Kidney (tissue), 14 donors: Measurements from ENCODE around the gene C5orf22. TPM values are rescaled to one million over a fixed set of nuclear protein-coding genes. Genes with fewer than 3 reads are reported as not detected.

Experiments used
- DNase-seq, 5 donors: peaks; one replicate each; pipeline ENCODE4 v3.0.0-alpha.2; 2013 to 2020
- FAIRE-seq: peaks from 2 replicates; lab custom pipeline; 2012; peaks lifted over from hg19 to GRCh38; lab: Jason Lieb, UNC
- H3K27ac ChIP-seq, 2 donors: one replicate each; pipeline ENCODE4 v1.7.0; 2013; ENCODE audit warnings: low read depth in 2 of 2, low read length in 2 of 2, inconsistent platforms in 1 of 2
- H3K27me3 ChIP-seq: one replicate; pipeline ENCODE4 v1.7.1; 2013; ENCODE audit warnings: low read length, inconsistent platforms; ENCODE audit not compliant: control insufficient read depth, insufficient read depth
- H3K36me3 ChIP-seq, 3 donors: one replicate each; pipeline versions ENCODE4 v1.7.0 to v1.7.1; 2013; ENCODE audit warnings: low read length in 3 of 3, control low read depth in 1 of 3, inconsistent platforms in 1 of 3; ENCODE audit not compliant: insufficient read depth in 3 of 3, control insufficient read depth in 2 of 3
- H3K4me1 ChIP-seq, 3 donors: one replicate each; pipeline versions ENCODE4 v1.7.0 to v1.7.1; 2013; ENCODE audit warnings: low read length in 3 of 3, inconsistent platforms in 1 of 3, low read depth in 1 of 3; ENCODE audit not compliant: control insufficient read depth in 2 of 3, insufficient read depth in 2 of 3
- H3K4me3 ChIP-seq, 3 donors: one replicate each; pipeline versions ENCODE4 v1.7.0 to v1.8.1; 2013; ENCODE audit warnings: low read length in 3 of 3, control low read depth in 1 of 3, inconsistent platforms in 1 of 3
- H3K9ac ChIP-seq, 3 donors: one replicate each; pipeline versions ENCODE4 v1.7.0 to v1.7.1; 2013; ENCODE audit warnings: low read length in 3 of 3, control low read depth in 1 of 3, inconsistent platforms in 1 of 3
- H3K9me3 ChIP-seq, 3 donors: one replicate each; pipeline versions ENCODE4 v1.7.0 to v1.7.1; 2013; ENCODE audit warnings: low read length in 3 of 3, control low read depth in 1 of 3, inconsistent platforms in 1 of 3; ENCODE audit not compliant: control insufficient read depth in 2 of 3, insufficient read depth in 1 of 3
- intact Hi-C: fragments of 100-400 bp; cut with DNase I; formaldehyde crosslinking; loops from one replicate; pipeline ENCODE4 v1.11.1; 2022
- polyA plus RNA-seq: library from polyadenylated mRNA; stranded (reverse); fragments of 350-450 nt; fragmentation: Illumina TruSeq; extraction: RNeasy Lipid Tissue Mini Kit (QIAGEN cat#74804); gene quantifications from one replicate; pipeline ENCODE4 v1.2.3, GENCODE V29; 2014; ENCODE audit warnings: low read depth, low replicate concordance; ENCODE audit not compliant: insufficient read depth
- total RNA-seq: library from RNA; stranded (reverse); fragmentation: NEBNext Ultra II Directional; extraction: Animal tissue kit (Norgen Biotek cat#: 25700); gene quantifications from one replicate; pipeline ENCODE4 v1.2.1, GENCODE V29; 2021
- TF ChIP-seq, protein P1 (sequence below): IDR thresholded peaks from 3 replicates; pipeline ENCODE4 v1.5.1; 2012; ENCODE audit warnings: mild to moderate bottlenecking, moderate library complexity, borderline replicate concordance; ENCODE audit not compliant: insufficient read depth; ENCODE audit errors: extremely low read depth
- donor health status: control.
- donor health status: control.
- donor health status: control.
- donor health status: control.
- donor health status: control.
- donor health status: DM: yes; HTN: yes; CAD: no.
- donor health status: Normal renal cell carcinoma (clear cell type).

Gene C5orf22
- total and polyA plus RNA-seq, 2 donors from 2014 or later, result 8.2 to 22.5 TPM

DNA sequence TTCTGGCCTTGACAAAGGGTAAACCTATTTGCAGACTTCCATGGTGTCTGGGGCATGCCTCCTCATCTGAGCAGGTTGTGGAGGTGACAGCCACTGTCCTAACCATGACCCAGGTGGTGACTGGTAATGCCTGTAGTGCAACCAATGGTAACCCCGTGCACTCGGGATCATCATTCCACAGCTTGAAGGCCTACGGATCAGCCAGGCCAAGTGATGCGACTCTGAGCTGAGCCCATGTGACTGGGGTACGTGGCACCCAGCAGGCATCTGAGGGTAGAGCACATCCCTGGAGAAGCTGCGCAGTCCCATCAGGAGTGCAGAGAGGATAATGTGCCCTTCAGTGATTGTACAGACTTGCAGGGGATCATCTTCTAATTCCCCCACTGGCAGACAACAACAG is 35.2 kb upstream of the C5orf22 start:
- FAIRE-seq, result no peak
- peaks cover 8 to 42% (median 36%) of the 10 kb centered on the region in 3 donors for H3K36me3 ChIP-seq
- no peaks in the 10 kb centered on the region for H3K27me3 ChIP-seq
- H3K4me1 ChIP-seq, result no peaks in the 10 kb centered on the region
- intact Hi-C loops, result no loop called here
- H3K27ac ChIP-seq, result no peak overlapping the region
- no peak for DNase-seq
- H3K9me3 ChIP-seq, result no peaks in the 10 kb centered on the region
- TF ChIP-seq, protein P1, sequence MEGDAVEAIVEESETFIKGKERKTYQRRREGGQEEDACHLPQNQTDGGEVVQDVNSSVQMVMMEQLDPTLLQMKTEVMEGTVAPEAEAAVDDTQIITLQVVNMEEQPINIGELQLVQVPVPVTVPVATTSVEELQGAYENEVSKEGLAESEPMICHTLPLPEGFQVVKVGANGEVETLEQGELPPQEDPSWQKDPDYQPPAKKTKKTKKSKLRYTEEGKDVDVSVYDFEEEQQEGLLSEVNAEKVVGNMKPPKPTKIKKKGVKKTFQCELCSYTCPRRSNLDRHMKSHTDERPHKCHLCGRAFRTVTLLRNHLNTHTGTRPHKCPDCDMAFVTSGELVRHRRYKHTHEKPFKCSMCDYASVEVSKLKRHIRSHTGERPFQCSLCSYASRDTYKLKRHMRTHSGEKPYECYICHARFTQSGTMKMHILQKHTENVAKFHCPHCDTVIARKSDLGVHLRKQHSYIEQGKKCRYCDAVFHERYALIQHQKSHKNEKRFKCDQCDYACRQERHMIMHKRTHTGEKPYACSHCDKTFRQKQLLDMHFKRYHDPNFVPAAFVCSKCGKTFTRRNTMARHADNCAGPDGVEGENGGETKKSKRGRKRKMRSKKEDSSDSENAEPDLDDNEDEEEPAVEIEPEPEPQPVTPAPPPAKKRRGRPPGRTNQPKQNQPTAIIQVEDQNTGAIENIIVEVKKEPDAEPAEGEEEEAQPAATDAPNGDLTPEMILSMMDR, result no peak
- H3K9ac ChIP-seq, result no peak overlapping the region
- no peak overlapping the region for H3K4me3 ChIP-seq

DNA sequence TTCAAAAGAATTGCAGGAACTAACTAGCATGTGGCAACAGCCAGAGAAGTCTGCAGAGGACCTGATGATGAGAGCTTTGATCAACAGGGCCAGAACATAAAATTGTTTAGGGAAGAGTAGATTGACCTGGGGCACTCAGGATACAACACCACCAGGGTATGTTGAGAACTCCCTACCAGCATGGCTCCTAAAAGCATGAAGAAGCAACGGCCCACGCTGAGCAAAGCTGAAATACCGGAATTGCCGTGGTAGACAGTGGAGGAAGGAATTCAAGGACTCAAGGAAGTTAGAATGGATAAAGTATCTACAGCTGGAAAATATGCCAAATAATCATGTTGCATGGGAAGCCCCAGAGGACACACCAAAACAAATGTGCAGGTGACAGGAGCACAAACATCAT is 31.8 kb upstream of the C5orf22 start:
- H3K27ac ChIP-seq, result no peak overlapping the region
- intact Hi-C loops, result no loop called here
- H3K9me3 ChIP-seq, result no peaks in the 10 kb centered on the region
- H3K36me3 ChIP-seq, result peaks cover 6 to 51% (median 48%) of the 10 kb centered on the region in 3 donors
- DNase-seq (no peak), FAIRE-seq (no peak)
- no peak overlapping the region for H3K4me3 ChIP-seq
- TF ChIP-seq, protein P1, result no peak
- H3K9ac ChIP-seq, result no peak overlapping the region
- H3K27me3 ChIP-seq, result no peaks in the 10 kb centered on the region
- H3K4me1 ChIP-seq, result no peaks in the 10 kb centered on the region

DNA sequence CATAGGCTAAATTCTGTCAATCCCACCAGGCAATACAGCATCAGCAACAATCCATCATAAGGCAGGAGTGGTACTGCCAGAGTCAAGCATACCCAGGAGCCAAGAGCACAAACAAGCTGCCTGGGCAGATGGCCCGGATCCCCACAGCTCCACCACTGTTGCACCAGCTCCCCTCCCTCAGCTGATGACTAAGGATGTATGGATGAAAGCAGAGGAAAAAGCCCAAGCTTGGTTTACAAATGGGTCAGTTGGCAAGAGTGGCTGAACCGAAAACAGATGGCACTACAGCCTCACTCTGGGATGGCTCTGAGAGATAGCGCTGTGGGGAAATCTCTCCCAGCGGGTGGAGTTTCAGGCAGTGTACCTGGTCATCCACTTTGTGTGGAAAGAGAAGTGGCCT is 29.6 kb upstream of the C5orf22 start:
- Histone ChIP-seq H3K4me1 (no peaks in the 10 kb centered on the region), H3K27me3 (no peaks in the 10 kb centered on the region), H3K9me3 (no peaks in the 10 kb centered on the region), H3K4me3 (no peak overlapping the region), H3K36me3 (peaks cover 5 to 46% (median 39%) of the 10 kb centered on the region in 3 donors), H3K9ac (no peak overlapping the region), H3K27ac (no peak overlapping the region)
- no peak for DNase-seq
- intact Hi-C loops, result no loop called here
- no peak for FAIRE-seq
- TF ChIP-seq, protein P1, result no peak

GRCh38 chr5:31504529-31504928 is 27.6 kb upstream of the C5orf22 start:
- H3K27me3 ChIP-seq, result no peaks in the 10 kb centered on the region
- FAIRE-seq, result no peak
- intact Hi-C loops, result no loop called here

More at GRCh38 chr5:31504529-31504928, 27.6 kb upstream of the C5orf22 start:
- Histone ChIP-seq H3K4me1 (no peaks in the 10 kb centered on the region), H3K36me3 (peaks cover 9 to 42% (median 39%) of the 10 kb centered on the region in 3 donors), H3K9me3 (no peaks in the 10 kb centered on the region), H3K9ac (no peak overlapping the region), H3K27ac (no peak overlapping the region), H3K4me3 (no peak overlapping the region)
- TF ChIP-seq, protein P1, result no peak
- peak in 1 of 5 donors; percentile 9 for DNase-seq
